Endodermal cell (in vitro differentiated cells): ENCODE measurements around the gene MBTD1. TPM values are rescaled to one million over a fixed set of nuclear protein-coding genes. Genes with fewer than 3 reads are reported as not detected.
"Not testable (repeated sequence)": the region's sequence is repeated elsewhere in the genome, so short reads cannot be mapped to it uniquely, and the experiment has no call there.

Experiments used
- DNase-seq: peaks from one replicate; pipeline ENCODE4 v3.0.0-alpha.2; 2017
- H3K27ac ChIP-seq: 2 replicates; pipeline ENCODE4 v1.5.1; 2013; ENCODE audit warnings: mild to moderate bottlenecking, low read depth, low read length, moderate library complexity
- H3K27me3 ChIP-seq: 2 replicates; pipeline ENCODE4 v1.6.1; 2013; ENCODE audit warnings: mild to moderate bottlenecking, low read length, moderate library complexity; ENCODE audit not compliant: insufficient read depth, control insufficient read depth, poor library complexity, severe bottlenecking
- H3K36me3 ChIP-seq: 2 replicates; pipeline ENCODE4 v1.7.0; 2013; ENCODE audit warnings: mild to moderate bottlenecking, low read length, moderate library complexity; ENCODE audit not compliant: control insufficient read depth, insufficient read depth
- H3K4me1 ChIP-seq: one replicate; pipeline ENCODE4 v1.7.0; 2013; ENCODE audit warnings: low read length; ENCODE audit not compliant: control insufficient read depth, insufficient read depth
- H3K4me3 ChIP-seq: 2 replicates; pipeline ENCODE4 v1.5.1; 2013; ENCODE audit warnings: mild to moderate bottlenecking, low read length, moderate library complexity
- H3K9ac ChIP-seq: 2 replicates; pipeline ENCODE4 v1.6.1; 2013; ENCODE audit warnings: mild to moderate bottlenecking, low read length, moderate library complexity; ENCODE audit not compliant: poor library complexity, severe bottlenecking; ENCODE audit errors: extremely low read depth
- H3K9me3 ChIP-seq: 2 replicates; pipeline ENCODE4 v1.6.1; 2013; ENCODE audit warnings: mild to moderate bottlenecking, low read length, moderate library complexity; ENCODE audit not compliant: control insufficient read depth
- H3K27ac Mint-ChIP-seq: 2 replicates; pipeline ENCODE4 v1.8.0; 2020; ENCODE audit warnings: mixed read lengths
- H3K27me3 Mint-ChIP-seq: 2 replicates; pipeline ENCODE4 v1.8.0; 2021; ENCODE audit warnings: mild to moderate bottlenecking, mixed read lengths; ENCODE audit not compliant: insufficient read depth
- H3K36me3 Mint-ChIP-seq: 2 replicates; pipeline ENCODE4 v1.8.0; 2020; ENCODE audit warnings: low read depth, mixed read lengths
- H3K4me1 Mint-ChIP-seq: 2 replicates; pipeline ENCODE4 v1.8.0; 2020; ENCODE audit warnings: mixed read lengths
- H3K4me3 Mint-ChIP-seq: 2 replicates; pipeline ENCODE4 v1.8.0; 2020; ENCODE audit warnings: mild to moderate bottlenecking, moderate library complexity, mixed read lengths
- H3K9me3 Mint-ChIP-seq: 2 replicates; pipeline ENCODE4 v1.8.0; 2020; ENCODE audit warnings: mild to moderate bottlenecking, mixed read lengths
- WGBS, 2 experiments: methylation state at CpG; one replicate each; pipeline versions ENCODE4 v1.1.5 to v1.1.7; 2013; ENCODE audit warnings: missing lambda C conversion rate in 2 of 2, mixed read lengths in 1 of 2; ENCODE audit not compliant: insufficient coverage in 1 of 2, insufficient read length in 1 of 2; 5-methylcytosine and 5-hydroxymethylcytosine counted together
- total RNA-seq, 2 donors: library from RNA; stranded (reverse); fragmentation: NEBNext Ultra II Directional in 1 of 2; extraction: Animal tissue kit (Norgen Biotek cat#: 25700) in 1 of 2; gene quantifications; 2 replicates in 1 of 2; 3 replicates in 1 of 2; pipeline ENCODE4 v1.2.1, GENCODE V29; 2021
- TF ChIP-seq, protein P1 (sequence below): fragments of 200-600 bp; sonication (generic); conservative IDR thresholded peaks from 2 replicates; pipeline ENCODE4 v1.5.0; 2021; ENCODE audit warnings: antibody characterized with exemption, mild to moderate bottlenecking

MBTD1 gene
- total RNA-seq, 2 donors from 2014 or later = 33.6 to 37.7 TPM

DNA sequence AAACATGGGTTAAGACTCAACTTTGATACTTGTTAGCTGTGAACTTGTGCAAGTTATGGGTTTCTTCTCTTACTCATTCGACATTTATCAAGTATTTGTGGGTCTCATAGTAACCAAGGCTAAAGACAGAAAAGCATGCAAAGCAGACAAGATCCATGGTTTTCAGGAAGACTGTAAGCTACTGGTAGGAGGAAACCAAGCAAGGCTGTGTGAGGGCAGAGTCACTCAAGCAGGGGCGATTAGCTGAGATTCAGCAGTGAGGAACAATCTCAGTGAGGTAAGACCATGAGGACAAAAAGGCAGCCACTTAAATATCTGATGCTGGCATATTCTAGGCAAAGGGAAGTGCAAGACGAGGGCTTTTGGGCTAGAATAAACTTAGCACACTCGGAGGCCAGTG lies 29.5 kb downstream of the MBTD1 start:
- 82 to 92% methylated on average over 3 to 4 of the region's 4 CpGs for WGBS, 2 experiments
- H3K27ac ChIP-seq = no peak overlapping the region
- H3K27me3 ChIP-seq = no peaks in the 10 kb centered on the region
- H3K4me3 Mint-ChIP-seq = no peak overlapping the region
- H3K4me1 ChIP-seq = no peaks in the 10 kb centered on the region
- H3K27me3 Mint-ChIP-seq = no peaks in the 10 kb centered on the region
- no peaks in the 10 kb centered on the region for H3K9me3 Mint-ChIP-seq
- DNase-seq = peak; percentile 51
- H3K36me3 ChIP-seq = peaks cover 3% of the 10 kb centered on the region
- peaks cover 16% of the 10 kb centered on the region for H3K36me3 Mint-ChIP-seq
- no peak overlapping the region for H3K4me3 ChIP-seq
- peak overlapping the region; percentile 57 for H3K27ac Mint-ChIP-seq
- no peak overlapping the region for H3K9ac ChIP-seq
- no peaks in the 10 kb centered on the region for H3K9me3 ChIP-seq
- peaks cover 13% of the 10 kb centered on the region for H3K4me1 Mint-ChIP-seq
- TF ChIP-seq, protein P1, sequence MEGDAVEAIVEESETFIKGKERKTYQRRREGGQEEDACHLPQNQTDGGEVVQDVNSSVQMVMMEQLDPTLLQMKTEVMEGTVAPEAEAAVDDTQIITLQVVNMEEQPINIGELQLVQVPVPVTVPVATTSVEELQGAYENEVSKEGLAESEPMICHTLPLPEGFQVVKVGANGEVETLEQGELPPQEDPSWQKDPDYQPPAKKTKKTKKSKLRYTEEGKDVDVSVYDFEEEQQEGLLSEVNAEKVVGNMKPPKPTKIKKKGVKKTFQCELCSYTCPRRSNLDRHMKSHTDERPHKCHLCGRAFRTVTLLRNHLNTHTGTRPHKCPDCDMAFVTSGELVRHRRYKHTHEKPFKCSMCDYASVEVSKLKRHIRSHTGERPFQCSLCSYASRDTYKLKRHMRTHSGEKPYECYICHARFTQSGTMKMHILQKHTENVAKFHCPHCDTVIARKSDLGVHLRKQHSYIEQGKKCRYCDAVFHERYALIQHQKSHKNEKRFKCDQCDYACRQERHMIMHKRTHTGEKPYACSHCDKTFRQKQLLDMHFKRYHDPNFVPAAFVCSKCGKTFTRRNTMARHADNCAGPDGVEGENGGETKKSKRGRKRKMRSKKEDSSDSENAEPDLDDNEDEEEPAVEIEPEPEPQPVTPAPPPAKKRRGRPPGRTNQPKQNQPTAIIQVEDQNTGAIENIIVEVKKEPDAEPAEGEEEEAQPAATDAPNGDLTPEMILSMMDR = no peak

DNA sequence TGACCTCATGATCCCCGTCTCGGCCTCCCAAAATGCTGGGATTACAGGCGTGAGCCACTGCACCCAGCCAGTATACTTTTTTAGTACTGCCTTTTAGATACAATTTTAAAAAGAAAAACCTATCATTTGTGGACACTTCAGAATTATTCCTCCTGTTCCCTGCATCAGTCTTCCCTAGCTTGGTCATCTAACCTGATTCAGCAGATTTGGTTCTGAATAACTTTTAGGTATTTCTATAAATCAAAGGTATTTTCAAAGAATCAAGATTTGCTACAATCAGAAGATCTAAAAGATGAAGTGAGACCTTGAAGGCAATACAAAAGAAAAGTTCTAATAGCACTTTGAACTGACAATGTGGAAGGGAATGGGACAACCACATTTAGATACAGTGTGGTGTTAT lies 30.0 kb downstream of the MBTD1 start:
- H3K27me3 ChIP-seq = no peaks in the 10 kb centered on the region
- H3K36me3 Mint-ChIP-seq = peaks cover 17% of the 10 kb centered on the region
- no peaks in the 10 kb centered on the region for H3K4me1 ChIP-seq
- H3K9ac ChIP-seq = no peak overlapping the region
- no peak overlapping the region for H3K4me3 Mint-ChIP-seq
- H3K36me3 ChIP-seq = no peaks in the 10 kb centered on the region
- H3K27me3 Mint-ChIP-seq = no peaks in the 10 kb centered on the region
- no peak overlapping the region for H3K27ac ChIP-seq
- H3K4me3 ChIP-seq = no peak overlapping the region
- no peak overlapping the region for H3K27ac Mint-ChIP-seq
- TF ChIP-seq, protein P1 = no peak
- 90 to 100% methylated on average over 3 of the region's 3 CpGs for WGBS, 2 experiments
- peaks cover 15% of the 10 kb centered on the region for H3K4me1 Mint-ChIP-seq
- no peaks in the 10 kb centered on the region for H3K9me3 ChIP-seq
- DNase-seq = no peak
- no peaks in the 10 kb centered on the region for H3K9me3 Mint-ChIP-seq

DNA sequence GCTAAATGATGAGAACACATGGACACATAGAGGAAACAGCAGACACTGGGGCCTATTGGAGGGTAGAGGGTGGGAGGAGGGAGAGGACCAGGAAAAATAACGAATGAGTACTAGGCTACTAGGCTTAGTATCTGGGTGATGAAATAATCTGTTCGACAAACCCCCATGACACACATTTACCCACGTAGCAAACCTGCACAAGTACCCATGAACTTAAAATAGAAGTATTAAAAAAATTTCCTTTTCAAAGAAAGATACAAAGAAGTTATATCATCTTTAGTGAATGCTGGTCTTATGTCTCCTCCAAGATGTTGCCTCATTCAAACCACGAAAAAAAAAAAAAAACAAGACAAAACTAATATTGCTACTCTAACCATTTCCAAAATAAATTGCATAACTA lies 31.7 kb downstream of the MBTD1 start:
- H3K27me3 ChIP-seq = no peaks in the 10 kb centered on the region
- H3K36me3 Mint-ChIP-seq = peaks cover 27% of the 10 kb centered on the region
- TF ChIP-seq, protein P1 = no peak
- H3K9me3 Mint-ChIP-seq = no peaks in the 10 kb centered on the region
- DNase-seq = no peak
- peaks cover 15% of the 10 kb centered on the region for H3K36me3 ChIP-seq
- H3K4me3 Mint-ChIP-seq = no peak overlapping the region
- H3K4me3 ChIP-seq = no peak overlapping the region
- H3K9ac ChIP-seq = no peak overlapping the region
- H3K27me3 Mint-ChIP-seq = no peaks in the 10 kb centered on the region
- H3K9me3 ChIP-seq = no peaks in the 10 kb centered on the region
- no peaks in the 10 kb centered on the region for H3K4me1 ChIP-seq
- no peak overlapping the region for H3K27ac Mint-ChIP-seq
- WGBS, 2 experiments = 80% methylated on average over 2 of the region's 4 CpGs; no CpG with 5 or more reads in 1 of the 2 experiments
- H3K4me1 Mint-ChIP-seq = peaks cover 22% of the 10 kb centered on the region
- H3K27ac ChIP-seq = no peak overlapping the region

DNA sequence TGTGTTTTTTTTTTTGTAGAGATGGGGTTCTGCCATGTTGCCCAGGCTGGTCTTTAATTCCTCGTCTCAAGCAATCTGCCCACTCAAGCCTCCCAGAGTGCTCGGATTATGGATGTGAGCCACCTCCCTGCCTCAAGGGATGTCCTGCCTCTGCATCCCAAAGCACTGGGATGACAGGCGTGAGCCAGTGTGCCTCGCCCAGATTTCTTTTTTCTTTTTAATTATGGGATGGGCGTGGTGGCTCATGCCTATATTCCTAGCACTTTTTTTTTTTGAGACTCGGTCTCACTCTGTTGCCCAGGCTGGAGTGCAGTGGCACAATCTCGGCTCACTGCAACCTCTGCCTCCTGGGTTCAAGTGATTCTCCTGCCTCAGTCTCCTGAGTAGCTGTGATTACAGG lies 34.3 kb downstream of the MBTD1 start:
- not testable (repeated sequence) for H3K27ac ChIP-seq, H3K27ac Mint-ChIP-seq, H3K9me3 Mint-ChIP-seq, H3K4me1 ChIP-seq, H3K4me3 Mint-ChIP-seq, H3K4me3 ChIP-seq, H3K27me3 Mint-ChIP-seq, H3K27me3 ChIP-seq, DNase-seq, H3K9ac ChIP-seq, H3K9me3 ChIP-seq
- 95 to 98% methylated on average over 7 of the region's 7 CpGs for WGBS, 2 experiments
- peaks cover 15% of the 10 kb centered on the region for H3K4me1 Mint-ChIP-seq
- H3K36me3 Mint-ChIP-seq = peaks cover 47% of the 10 kb centered on the region
- H3K36me3 ChIP-seq = peaks cover 32% of the 10 kb centered on the region
